ENCODE results near the gene OR4X1.
"Not testable (repeated sequence)": the region's sequence is repeated elsewhere in the genome, so short reads cannot be mapped to it uniquely, and the experiment has no call there.

Gene OR4X1

DNA sequence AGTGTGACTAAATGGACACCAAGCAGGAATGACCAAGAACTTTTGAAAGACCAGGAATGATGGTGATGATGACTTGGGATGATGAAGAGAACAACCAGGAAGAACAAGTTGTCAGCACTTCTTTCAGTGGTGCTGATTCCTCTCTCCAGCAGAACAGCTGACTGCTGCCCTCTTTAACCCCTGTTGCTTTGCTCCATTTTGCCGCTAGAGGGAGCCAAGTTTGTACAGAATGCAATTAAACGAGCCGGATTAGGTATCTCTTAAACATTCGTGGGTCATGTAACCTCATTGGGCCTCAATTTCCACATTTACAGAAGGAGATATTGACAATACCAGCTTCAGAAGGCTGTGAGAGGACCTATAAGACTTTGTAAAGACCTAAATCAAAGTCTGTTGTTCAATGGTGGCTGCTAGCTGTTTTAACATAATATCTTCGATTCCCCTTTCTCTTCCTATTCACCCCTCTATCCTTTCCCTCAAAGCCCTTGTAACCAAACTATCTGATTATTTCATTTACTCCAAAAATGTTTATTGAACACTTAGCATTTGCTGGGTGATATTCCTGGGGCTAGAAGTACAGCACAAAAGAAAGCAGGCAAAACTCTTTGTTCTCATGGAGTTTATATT lies 44.2 kb downstream of the OR4X1 start:
- peaks cover 84% of the 10 kb centered on the region for H3K9me3 ChIP-seq (ENCODE audit: insufficient read depth, low read depth, low read length)
- no peak overlapping the region for H3K27ac ChIP-seq (ENCODE audit: low read length)
- no peaks in the 10 kb centered on the region for H3K4me1 ChIP-seq (ENCODE audit: insufficient read depth, low read length)
- no peaks in the 10 kb centered on the region for H3K36me3 ChIP-seq (ENCODE audit: insufficient read depth, low read depth, low read length)
- H3K9ac ChIP-seq (ENCODE audit: low read depth, low read length), result no peak overlapping the region
- no peak overlapping the region for H3K4me3 ChIP-seq (ENCODE audit: low read length)
- no peaks in the 10 kb centered on the region for H3K27me3 ChIP-seq (ENCODE audit: insufficient read depth, low read length)

DNA sequence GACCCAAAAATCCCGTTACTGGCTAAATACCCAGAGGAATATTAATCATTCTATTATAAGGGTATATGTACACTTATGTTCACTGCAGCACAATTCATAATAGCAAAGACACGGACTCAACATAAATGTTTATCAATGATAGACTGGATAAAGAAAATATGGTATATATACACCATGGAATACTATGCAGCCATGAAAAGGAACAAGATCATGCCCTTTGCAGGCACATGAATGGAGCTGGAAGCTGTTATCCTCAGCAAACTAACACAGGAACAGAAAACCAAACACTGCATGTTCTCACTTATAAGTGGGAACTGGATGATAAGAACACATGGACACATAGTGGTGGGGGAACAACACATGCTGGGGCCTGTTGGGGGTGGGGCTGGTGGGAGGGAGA lies 49.9 kb downstream of the OR4X1 start:
- H3K27me3 ChIP-seq (ENCODE audit: insufficient read depth, low read length); H3K4me1 ChIP-seq (ENCODE audit: insufficient read depth, low read length): not testable (repeated sequence)
- H3K9me3 ChIP-seq (ENCODE audit: insufficient read depth, low read depth, low read length), result peaks cover 89% of the 10 kb centered on the region

More for the DNA sequence above, 49.9 kb downstream of the OR4X1 start:
- not testable (repeated sequence) for H3K4me3 ChIP-seq (ENCODE audit: low read length); H3K36me3 ChIP-seq (ENCODE audit: insufficient read depth, low read depth, low read length); H3K9ac ChIP-seq (ENCODE audit: low read depth, low read length); H3K27ac ChIP-seq (ENCODE audit: low read length)

All from iPS-20b (cell line).